ENCODE measurements around the gene DUS1L.

Gene DUS1L

DNA sequence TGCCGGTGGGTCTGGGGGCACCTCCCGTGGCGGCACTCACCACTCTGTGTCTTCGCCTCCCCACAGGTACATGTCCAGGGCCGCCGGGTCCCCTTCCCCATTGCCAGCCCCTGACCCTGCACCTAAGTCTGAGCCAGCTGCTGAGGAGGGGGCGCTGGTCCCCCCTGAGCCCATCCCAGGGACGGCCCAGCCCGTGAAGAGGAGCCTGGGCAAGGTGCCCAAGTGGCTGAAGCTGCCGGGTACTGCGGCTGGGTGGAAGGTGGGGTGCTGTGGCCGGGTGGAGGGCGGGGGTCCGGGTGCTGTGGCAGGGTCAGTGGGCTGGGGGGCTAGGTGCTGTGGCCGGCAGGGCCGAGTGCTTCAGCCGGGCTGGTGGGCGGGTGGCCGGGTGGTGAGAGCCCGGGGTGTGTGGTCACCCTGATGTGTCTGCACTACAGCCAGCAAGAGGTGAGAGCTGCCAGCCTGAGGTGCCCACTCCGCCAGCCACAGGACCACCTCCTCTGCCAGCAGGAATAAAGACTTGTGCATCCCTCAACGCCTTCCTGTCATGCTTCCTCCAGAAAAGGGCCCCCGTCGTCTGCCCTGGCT lies 48.6 kb downstream of the DUS1L start:
- Histone ChIP-seq H3K27me3 (replicated peaks) (no peaks in the 10 kb centered on the region), H3K4me3 (ENCODE audit: low read depth, low read length) (no peak overlapping the region), H3K36me3 (replicated peaks) (no peaks in the 10 kb centered on the region), H3K27ac (no peak overlapping the region)
- in situ Hi-C loops (cut with HindIII; ENCODE audit: low pct_ligation_motif_present, low sequenced_read_pairs), result no loop called here
- DNase-seq, result no peak
- no peak for TF ChIP-seq CTCF (IDR thresholded peaks at IDR 0.05; ENCODE audit: low read depth, low read length, missing control alignments)

DNA sequence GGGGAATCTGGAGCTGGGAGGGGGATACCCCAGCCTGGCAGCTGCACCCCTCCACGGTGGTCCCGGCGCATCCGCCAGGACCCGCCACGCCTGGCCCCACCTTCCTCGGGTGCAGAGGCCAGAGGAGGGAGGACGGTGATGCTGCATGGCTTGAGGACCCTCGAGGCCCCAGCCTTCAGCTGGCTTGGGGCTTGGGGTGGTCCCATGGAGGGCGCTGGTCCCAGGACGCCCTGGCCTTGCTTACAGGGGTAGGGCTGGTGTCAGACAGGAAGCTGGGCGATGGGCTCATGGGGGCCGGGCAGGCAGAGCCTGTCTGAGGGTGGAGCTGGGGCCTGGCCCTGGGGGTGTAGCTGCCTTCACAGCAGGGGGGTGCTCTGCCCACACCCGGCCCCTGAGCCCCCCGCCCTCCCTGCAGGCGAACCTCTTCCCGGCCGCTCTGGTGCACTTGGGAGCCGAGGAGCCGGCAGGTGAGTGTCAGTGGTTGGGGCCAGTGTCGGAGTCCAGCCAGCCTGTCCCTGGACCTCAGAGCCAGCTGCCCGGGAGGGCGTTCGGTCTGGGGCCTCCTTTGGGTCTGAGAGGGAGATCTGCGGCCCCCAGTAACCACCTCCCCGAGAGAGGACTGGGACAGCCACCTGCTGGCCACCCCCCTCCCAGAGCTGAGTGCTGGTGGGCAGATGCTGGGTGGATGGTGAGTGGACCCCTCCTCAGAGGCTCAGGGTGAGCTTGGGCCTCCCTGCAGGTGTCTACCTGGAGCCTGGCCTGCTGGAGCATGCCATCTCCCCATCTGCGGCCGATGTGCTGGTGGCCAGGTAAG lies 49.3 kb downstream of the DUS1L start:
- Histone ChIP-seq H3K4me3 (ENCODE audit: low read depth, low read length) (no peak overlapping the region), H3K27ac (no peak overlapping the region), H3K27me3 (replicated peaks) (no peaks in the 10 kb centered on the region), H3K36me3 (replicated peaks) (no peaks in the 10 kb centered on the region)
- no peak for DNase-seq
- no peak for TF ChIP-seq CTCF (IDR thresholded peaks at IDR 0.05; ENCODE audit: low read depth, low read length, missing control alignments)
- in situ Hi-C loops (cut with HindIII; ENCODE audit: low pct_ligation_motif_present, low sequenced_read_pairs), result no loop called here

GRCh38 chr17:82015311-82015971 lies 50.2 kb downstream of the DUS1L start:
- Histone ChIP-seq H3K27ac (no peak overlapping the region), H3K4me3 (ENCODE audit: low read depth, low read length) (no peak overlapping the region), H3K36me3 (replicated peaks) (no peaks in the 10 kb centered on the region), H3K27me3 (replicated peaks) (no peaks in the 10 kb centered on the region)
- no peak for TF ChIP-seq CTCF (IDR thresholded peaks at IDR 0.05; ENCODE audit: low read depth, low read length, missing control alignments)
- DNase-seq, result no peak
- in situ Hi-C loops (cut with HindIII; ENCODE audit: low pct_ligation_motif_present, low sequenced_read_pairs), result no loop called here

- DNase-seq, result no peak
- TF ChIP-seq CTCF (IDR thresholded peaks at IDR 0.05; ENCODE audit: low read depth, low read length, missing control alignments), result no peak
- Histone ChIP-seq H3K4me3 (ENCODE audit: low read depth, low read length) (no peak overlapping the region), H3K36me3 (replicated peaks) (no peaks in the 10 kb centered on the region), H3K27me3 (replicated peaks) (no peaks in the 10 kb centered on the region), H3K27ac (no peak overlapping the region)
- in situ Hi-C loops (cut with HindIII; ENCODE audit: low pct_ligation_motif_present, low sequenced_read_pairs), result no loop called here
These were observed 50.7 kb downstream of the DUS1L start for GRCh38 chr17:82014971-82015310.

DNA sequence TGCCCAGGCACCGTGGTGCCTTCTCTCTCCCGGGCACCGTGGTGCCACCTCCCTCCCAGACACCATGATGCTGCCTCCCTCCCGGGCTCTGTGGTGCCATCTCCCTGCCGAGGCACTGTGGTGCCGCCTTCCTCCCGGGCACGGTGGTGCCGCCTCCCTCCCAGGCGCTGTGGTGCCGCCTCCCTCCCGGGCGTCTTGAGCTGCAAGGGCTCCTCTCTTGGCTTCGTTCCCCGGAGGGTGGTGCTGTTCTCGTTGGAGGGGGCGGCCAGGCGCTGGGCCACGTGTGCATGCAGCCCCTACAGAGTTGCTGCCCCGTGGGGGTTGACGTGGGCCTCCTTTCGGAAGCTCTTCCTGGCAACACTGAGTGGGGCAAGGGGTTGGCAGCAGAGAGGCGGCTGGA lies 51.2 kb downstream of the DUS1L start:
- Histone ChIP-seq H3K27ac (no peak overlapping the region), H3K27me3 (replicated peaks) (no peaks in the 10 kb centered on the region), H3K4me3 (ENCODE audit: low read depth, low read length) (no peak overlapping the region), H3K36me3 (replicated peaks) (no peaks in the 10 kb centered on the region)
- no peak for DNase-seq
- TF ChIP-seq CTCF (IDR thresholded peaks at IDR 0.05; ENCODE audit: low read depth, low read length, missing control alignments), result no peak
- in situ Hi-C loops (cut with HindIII; ENCODE audit: low pct_ligation_motif_present, low sequenced_read_pairs), result no loop called here
